Activated naive CD8-positive, alpha-beta T cell treated with anti-CD3 and anti-CD28 coated beads for 36 hours (primary cell): ENCODE data around the gene ATG101. TPM values are rescaled to one million over a fixed set of nuclear protein-coding genes. Genes with fewer than 3 reads are reported as not detected.

ENCODE experiments used
- DNase-seq: peaks from one replicate; pipeline ENCODE4 v3.0.0; 2021
- H3K27ac Mint-ChIP-seq: one replicate; pipeline ENCODE4 v1.8.0; 2022; ENCODE audit warnings: mild to moderate bottlenecking, moderate library complexity, mixed read lengths
- H3K27me3 Mint-ChIP-seq: one replicate; pipeline ENCODE4 v1.8.0; 2022; ENCODE audit warnings: mild to moderate bottlenecking, mixed read lengths
- H3K36me3 Mint-ChIP-seq: one replicate; pipeline ENCODE4 v1.8.0; 2021; ENCODE audit warnings: mild to moderate bottlenecking, mixed read lengths
- H3K4me1 Mint-ChIP-seq: one replicate; pipeline ENCODE4 v1.8.0; 2021; ENCODE audit warnings: mixed read lengths
- H3K4me3 Mint-ChIP-seq: one replicate; pipeline ENCODE4 v1.8.0; 2022; ENCODE audit warnings: mild to moderate bottlenecking, moderate library complexity, mixed read lengths
- H3K9me3 Mint-ChIP-seq: one replicate; pipeline ENCODE4 v1.8.0; 2022; ENCODE audit warnings: mixed read lengths
- total RNA-seq, 2 experiments: library from RNA; stranded (reverse); gene quantifications; one replicate each; pipeline ENCODE4 v1.2.3, GENCODE V29; 2021

Gene ATG101
- total RNA-seq, 2 experiments from 2014 or later = 39.8 to 41.2 TPM

DNA sequence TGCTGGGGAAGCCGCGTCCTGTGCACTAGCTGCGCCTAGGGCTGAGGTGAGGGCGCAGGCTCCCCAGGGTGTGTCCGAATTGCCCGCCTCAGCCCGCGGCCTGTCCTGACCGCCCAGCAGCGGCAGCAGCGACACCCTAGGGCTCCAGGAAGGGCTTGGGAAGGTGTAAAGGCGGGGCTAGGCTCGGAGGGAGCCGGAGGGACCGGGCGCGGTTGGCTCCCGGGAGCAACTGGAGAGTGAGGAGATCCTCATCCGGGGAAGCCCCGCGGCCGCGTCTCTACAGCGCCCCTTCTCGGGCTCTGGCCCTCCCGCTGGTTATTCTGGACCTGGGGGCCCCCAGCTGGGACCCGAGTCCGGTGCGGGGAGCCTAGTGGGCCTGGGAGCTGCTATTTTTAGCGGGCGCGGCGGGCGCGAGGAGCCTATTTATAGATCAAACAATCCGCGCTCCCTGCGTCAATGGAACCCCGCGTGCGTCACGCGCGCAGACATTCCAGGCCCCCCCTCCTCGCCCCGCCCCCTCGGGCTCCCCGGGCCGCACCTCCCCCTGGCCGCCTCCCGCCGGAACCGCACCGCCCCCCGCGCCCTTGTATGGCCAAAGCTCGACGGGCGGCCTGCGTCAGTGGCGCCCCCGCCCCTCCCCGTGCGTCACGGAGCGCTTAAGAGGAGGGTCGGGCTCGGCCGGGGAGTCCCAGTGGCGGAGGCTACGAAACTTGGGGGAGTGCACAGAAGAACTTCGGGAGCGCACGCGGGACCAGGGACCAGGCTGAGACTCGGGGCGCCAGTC, 18.8 kb upstream of the ATG101 start, which contains the start of gene NR4A1:
Gene NR4A1, plus strand, starts transcription at position 685 of the 784 bp plus-strand sequence. CDS start 2,887 bp downstream, outside the sequence.
- peaks cover 28% of the 10 kb centered on the region for H3K4me1 Mint-ChIP-seq
- H3K27ac Mint-ChIP-seq = peak within 1 kb of the TSS; percentile 95
- H3K36me3 Mint-ChIP-seq = peaks cover 30% of the 10 kb centered on the region
- peak; percentile 99 for DNase-seq
- H3K27me3 Mint-ChIP-seq = no peaks in the 10 kb centered on the region
- no peaks in the 10 kb centered on the region for H3K9me3 Mint-ChIP-seq
- peak within 1 kb of the TSS; percentile 96 for H3K4me3 Mint-ChIP-seq

DNA sequence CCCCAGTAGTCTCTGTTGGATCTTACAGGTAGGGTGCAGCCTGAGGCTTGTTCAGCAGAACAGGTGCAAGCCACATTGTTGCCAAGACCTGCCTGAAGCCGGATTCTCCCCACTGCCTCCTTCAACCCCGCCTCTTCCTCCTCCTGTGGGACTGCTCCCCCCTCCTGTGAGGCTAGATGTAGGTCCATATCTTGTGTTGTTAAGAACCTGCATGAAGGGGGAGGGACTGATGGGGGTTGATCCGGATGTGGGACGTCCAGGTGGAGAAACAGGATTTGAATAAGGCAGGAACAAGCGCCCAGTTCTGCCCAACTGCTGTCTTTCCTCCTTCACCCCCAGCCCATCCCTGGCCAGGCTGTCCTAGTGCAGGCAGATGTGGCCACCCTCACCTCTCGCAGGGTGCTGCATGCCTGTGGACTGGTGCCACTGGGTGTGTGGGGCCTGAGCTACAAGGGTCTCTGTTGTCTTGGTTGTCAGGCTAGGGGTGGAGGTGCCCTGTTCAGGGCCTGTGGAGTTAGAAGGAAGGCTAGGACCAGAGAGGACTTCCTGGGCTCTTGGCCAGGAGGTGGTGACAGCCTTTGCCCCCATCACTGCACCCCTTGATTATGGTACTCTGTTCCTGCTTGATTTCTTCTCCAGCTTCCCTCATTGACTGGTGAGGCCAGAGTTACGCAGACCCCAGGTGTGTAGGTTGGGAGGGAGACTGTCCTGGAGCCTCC, 17.2 kb upstream of the ATG101 start:
- H3K36me3 Mint-ChIP-seq = peaks cover 36% of the 10 kb centered on the region
- peak overlapping the region; percentile 95 for H3K27ac Mint-ChIP-seq
- peak overlapping the region; percentile 96 for H3K4me3 Mint-ChIP-seq
- H3K27me3 Mint-ChIP-seq = no peaks in the 10 kb centered on the region
- no peaks in the 10 kb centered on the region for H3K9me3 Mint-ChIP-seq
- peaks cover 28% of the 10 kb centered on the region for H3K4me1 Mint-ChIP-seq
- DNase-seq = no peak

DNA sequence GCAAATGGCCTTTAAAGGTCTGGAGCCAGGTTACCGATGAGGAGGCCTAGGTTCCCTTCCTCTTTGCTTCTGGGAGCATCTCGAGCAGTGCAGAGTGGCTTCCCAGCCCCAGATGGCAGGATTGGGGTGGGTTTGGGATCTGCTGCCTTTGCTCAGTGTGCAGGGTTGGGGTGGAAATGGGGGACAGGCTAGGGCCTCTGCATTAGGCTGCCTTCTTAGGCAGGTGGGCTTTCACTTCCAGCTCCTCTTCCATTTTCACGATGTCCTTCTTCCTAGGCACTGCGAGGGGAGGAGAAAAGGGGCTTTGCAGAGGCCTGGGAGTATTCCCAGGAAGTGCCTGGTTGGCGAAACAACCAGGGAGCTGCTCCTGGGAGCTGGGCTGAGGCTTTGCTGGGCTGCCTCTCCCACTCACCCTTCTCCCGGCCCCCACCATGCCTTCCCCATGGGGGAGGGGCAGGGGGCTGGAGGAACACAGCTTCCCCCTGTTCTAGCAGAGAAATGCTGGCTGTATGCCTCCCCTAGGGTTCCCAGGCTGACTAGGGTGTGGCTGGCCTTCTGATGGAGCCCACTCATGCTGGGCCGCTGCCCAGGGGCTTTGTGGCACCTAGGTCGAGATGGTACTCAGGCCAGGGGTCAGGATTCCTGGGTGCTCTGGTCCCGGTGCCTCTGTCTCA, 16.1 kb upstream of the ATG101 start:
- H3K4me3 Mint-ChIP-seq = peak overlapping the region; percentile 96
- peaks cover 34% of the 10 kb centered on the region for H3K36me3 Mint-ChIP-seq
- H3K9me3 Mint-ChIP-seq = no peaks in the 10 kb centered on the region
- H3K27me3 Mint-ChIP-seq = no peaks in the 10 kb centered on the region
- peaks cover 26% of the 10 kb centered on the region for H3K4me1 Mint-ChIP-seq
- DNase-seq = no peak
- H3K27ac Mint-ChIP-seq = no peak overlapping the region

DNA sequence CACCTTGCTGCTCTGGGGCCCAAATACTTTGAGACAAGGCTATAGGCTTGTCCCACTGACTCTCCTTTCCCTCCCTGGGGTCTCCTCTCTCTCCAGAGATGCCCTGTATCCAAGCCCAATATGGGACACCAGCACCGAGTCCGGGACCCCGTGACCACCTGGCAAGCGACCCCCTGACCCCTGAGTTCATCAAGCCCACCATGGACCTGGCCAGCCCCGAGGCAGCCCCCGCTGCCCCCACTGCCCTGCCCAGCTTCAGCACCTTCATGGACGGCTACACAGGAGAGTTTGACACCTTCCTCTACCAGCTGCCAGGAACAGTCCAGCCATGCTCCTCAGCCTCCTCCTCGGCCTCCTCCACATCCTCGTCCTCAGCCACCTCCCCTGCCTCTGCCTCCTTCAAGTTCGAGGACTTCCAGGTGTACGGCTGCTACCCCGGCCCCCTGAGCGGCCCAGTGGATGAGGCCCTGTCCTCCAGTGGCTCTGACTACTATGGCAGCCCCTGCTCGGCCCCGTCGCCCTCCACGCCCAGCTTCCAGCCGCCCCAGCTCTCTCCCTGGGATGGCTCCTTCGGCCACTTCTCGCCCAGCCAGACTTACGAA, 15.4 kb upstream of the ATG101 start:
- Mint-ChIP-seq H3K27me3 (no peaks in the 10 kb centered on the region), H3K4me1 (peaks cover 24% of the 10 kb centered on the region), H3K4me3 (peak overlapping the region; percentile 47), H3K9me3 (no peaks in the 10 kb centered on the region), H3K36me3 (peaks cover 34% of the 10 kb centered on the region), H3K27ac (no peak overlapping the region)
- no peak for DNase-seq

DNA sequence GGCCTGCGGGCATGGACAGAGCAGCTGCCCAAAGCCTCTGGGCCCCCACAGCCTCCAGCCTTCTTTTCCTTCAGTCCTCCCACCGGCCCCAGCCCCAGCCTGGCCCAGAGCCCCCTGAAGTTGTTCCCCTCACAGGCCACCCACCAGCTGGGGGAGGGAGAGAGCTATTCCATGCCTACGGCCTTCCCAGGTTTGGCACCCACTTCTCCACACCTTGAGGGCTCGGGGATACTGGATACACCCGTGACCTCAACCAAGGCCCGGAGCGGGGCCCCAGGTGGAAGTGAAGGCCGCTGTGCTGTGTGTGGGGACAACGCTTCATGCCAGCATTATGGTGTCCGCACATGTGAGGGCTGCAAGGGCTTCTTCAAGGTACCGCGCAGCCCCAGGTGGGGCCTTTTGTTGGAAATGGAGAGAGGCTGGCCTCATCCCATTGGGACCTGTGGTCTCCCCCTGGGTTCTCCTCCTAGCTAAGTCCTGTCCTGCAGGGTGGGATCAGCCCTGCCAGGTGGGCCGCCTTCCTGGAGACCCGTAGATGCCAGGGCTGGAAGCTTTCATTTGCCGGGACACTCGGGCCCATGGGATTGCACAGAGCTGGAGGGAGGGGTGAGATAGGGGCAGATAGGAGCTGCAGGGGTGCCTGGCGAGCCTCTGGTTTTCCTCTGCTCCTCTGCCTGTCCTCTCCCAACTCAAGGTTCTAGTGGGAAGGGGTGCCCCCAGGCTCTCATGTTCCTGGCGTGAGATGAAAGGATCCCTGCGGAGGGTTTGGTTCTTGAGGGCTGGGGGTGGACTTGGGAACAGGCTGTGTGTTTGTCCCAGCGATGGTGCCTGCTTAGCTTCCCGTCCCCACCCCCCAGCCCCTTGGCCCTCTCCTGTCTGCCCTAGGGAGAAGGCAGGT, 14.7 kb upstream of the ATG101 start:
- Mint-ChIP-seq H3K4me3 (no peak overlapping the region), H3K9me3 (no peaks in the 10 kb centered on the region), H3K27me3 (no peaks in the 10 kb centered on the region), H3K36me3 (peaks cover 37% of the 10 kb centered on the region), H3K27ac (no peak overlapping the region), H3K4me1 (peaks cover 16% of the 10 kb centered on the region)
- no peak for DNase-seq

DNA sequence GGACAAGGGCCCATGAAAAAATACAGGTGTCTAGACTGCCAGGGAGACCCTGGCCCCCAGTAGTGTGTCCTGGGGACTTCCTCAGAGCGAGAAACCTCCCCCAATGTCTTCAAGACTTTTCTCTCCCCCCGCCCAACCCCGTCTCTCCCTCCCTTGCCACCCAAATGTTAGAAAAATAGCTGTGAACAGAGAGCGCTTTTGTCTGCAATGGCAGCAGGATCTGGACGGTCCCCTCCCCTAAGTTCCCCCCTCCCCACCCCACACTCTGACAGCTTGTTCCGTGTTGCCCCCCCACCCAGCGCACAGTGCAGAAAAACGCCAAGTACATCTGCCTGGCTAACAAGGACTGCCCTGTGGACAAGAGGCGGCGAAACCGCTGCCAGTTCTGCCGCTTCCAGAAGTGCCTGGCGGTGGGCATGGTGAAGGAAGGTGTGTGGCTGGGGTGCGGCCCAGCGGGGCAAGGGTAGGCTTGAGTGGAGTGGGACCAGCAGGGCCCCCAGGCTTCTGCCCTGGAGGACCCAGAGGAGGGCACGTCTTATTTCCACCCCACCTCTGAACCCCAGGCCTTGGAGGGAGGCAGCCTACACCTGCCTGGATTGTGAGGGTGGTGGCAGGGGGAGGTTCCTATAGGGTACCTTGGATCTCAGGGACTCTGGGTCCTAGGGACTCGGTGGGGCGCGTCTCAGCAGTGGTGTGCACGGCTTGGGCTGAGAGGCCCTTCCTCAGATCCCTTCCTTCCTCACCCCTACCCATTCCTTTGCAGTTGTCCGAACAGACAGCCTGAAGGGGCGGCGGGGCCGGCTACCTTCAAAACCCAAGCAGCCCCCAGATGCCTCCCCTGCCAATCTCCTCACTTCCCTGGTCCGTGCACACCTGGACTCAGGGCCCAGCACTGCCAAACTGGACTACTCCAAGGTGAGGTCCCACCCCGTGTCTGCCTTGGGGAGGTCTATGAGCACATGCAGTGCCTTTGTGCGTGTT, 13.8 kb upstream of the ATG101 start:
- Mint-ChIP-seq H3K27me3 (no peaks in the 10 kb centered on the region), H3K9me3 (no peaks in the 10 kb centered on the region), H3K4me1 (peaks cover 12% of the 10 kb centered on the region), H3K27ac (no peak overlapping the region), H3K4me3 (no peak overlapping the region), H3K36me3 (peaks cover 37% of the 10 kb centered on the region)
- DNase-seq = no peak

DNA sequence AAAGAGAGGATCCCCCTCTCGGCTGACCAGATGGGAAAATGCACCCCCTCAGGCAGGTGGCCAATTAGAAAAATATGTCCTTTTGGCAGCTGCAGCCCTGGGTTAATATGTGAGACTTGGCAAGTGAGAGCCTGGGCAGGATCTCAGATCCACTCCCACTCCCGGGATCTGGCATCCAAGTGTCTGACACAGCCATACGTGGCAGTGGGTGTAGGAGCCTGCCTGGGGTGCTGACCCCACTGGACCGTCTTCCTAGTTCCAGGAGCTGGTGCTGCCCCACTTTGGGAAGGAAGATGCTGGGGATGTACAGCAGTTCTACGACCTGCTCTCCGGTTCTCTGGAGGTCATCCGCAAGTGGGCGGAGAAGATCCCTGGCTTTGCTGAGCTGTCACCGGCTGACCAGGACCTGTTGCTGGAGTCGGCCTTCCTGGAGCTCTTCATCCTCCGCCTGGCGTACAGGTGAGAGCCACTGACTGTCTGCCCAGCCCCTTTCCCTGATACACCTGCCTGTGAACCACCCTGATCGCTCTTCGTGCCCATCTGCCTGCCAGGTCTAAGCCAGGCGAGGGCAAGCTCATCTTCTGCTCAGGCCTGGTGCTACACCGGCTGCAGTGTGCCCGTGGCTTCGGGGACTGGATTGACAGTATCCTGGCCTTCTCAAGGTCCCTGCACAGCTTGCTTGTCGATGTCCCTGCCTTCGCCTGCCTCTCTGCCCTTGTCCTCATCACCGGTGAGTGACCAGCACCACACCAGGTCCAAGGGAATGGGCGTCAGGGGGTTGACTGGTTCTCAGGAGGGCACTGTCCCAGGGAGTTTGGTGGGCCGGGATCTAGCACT, 12.8 kb upstream of the ATG101 start:
- Mint-ChIP-seq H3K27ac (no peak overlapping the region), H3K4me3 (no peak overlapping the region), H3K9me3 (no peaks in the 10 kb centered on the region), H3K36me3 (peaks cover 29% of the 10 kb centered on the region), H3K4me1 (peaks cover 12% of the 10 kb centered on the region), H3K27me3 (no peaks in the 10 kb centered on the region)
- DNase-seq = no peak

DNA sequence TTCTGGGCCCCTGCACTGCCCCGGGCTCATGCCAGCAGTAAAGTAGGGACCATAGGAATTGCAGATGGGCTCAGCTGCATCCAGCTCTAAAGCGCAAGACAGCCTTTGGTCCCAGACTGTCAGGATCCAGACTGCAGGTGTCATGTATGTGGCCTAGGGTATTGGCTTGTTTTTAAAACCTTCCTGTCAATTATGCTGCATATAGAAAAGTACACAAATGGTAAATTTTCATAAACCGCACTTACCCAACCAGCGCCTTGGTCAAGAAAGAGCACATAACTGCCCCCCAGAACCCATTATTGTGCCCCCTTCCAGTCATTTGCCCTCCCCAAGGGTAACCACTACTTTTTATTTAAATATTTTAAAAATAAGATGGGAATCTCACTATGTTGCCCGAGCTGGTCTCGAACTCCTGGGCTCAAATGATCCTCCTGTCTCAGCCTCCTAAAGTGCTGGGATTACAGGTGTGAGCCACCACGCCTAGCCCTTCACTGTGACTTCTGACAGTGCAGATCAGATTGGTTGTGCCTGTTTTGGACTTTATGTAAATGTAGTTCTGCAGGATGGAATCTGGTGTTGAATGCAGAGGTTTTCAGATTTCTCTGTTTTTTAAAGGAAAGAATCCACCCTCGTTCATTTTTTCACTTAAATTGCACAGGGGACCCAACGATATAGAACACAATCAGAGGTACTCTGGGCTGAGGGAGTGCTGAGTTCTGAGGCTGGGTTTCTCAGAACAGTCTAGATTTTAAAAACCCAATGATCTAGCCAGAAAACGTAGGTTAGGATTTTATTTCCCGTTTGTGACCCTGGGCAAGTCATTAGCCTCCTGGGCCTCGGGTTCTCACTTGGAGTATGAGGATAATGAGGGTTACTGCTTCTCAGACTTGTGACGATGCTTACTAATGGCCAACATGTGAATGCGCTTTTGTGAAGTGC, 11.9 kb upstream of the ATG101 start:
- Mint-ChIP-seq H3K9me3 (no peaks in the 10 kb centered on the region), H3K27ac (no peak overlapping the region), H3K27me3 (no peaks in the 10 kb centered on the region), H3K36me3 (peaks cover 20% of the 10 kb centered on the region), H3K4me3 (no peak overlapping the region), H3K4me1 (peaks cover 9% of the 10 kb centered on the region)
- no peak for DNase-seq

DNA sequence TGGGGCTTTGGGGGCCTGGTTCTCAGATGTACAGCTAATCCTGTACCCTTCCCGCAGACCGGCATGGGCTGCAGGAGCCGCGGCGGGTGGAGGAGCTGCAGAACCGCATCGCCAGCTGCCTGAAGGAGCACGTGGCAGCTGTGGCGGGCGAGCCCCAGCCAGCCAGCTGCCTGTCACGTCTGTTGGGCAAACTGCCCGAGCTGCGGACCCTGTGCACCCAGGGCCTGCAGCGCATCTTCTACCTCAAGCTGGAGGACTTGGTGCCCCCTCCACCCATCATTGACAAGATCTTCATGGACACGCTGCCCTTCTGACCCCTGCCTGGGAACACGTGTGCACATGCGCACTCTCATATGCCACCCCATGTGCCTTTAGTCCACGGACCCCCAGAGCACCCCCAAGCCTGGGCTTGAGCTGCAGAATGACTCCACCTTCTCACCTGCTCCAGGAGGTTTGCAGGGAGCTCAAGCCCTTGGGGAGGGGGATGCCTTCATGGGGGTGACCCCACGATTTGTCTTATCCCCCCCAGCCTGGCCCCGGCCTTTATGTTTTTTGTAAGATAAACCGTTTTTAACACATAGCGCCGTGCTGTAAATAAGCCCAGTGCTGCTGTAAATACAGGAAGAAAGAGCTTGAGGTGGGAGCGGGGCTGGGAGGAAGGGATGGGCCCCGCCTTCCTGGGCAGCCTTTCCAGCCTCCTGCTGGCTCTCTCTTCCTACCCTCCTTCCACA, 11.0 kb upstream of the ATG101 start:
- peaks cover 6% of the 10 kb centered on the region for H3K4me1 Mint-ChIP-seq
- H3K4me3 Mint-ChIP-seq = no peak overlapping the region
- no peak overlapping the region for H3K27ac Mint-ChIP-seq
- H3K36me3 Mint-ChIP-seq = peaks cover 14% of the 10 kb centered on the region
- H3K9me3 Mint-ChIP-seq = no peaks in the 10 kb centered on the region
- no peaks in the 10 kb centered on the region for H3K27me3 Mint-ChIP-seq
- no peak for DNase-seq

DNA sequence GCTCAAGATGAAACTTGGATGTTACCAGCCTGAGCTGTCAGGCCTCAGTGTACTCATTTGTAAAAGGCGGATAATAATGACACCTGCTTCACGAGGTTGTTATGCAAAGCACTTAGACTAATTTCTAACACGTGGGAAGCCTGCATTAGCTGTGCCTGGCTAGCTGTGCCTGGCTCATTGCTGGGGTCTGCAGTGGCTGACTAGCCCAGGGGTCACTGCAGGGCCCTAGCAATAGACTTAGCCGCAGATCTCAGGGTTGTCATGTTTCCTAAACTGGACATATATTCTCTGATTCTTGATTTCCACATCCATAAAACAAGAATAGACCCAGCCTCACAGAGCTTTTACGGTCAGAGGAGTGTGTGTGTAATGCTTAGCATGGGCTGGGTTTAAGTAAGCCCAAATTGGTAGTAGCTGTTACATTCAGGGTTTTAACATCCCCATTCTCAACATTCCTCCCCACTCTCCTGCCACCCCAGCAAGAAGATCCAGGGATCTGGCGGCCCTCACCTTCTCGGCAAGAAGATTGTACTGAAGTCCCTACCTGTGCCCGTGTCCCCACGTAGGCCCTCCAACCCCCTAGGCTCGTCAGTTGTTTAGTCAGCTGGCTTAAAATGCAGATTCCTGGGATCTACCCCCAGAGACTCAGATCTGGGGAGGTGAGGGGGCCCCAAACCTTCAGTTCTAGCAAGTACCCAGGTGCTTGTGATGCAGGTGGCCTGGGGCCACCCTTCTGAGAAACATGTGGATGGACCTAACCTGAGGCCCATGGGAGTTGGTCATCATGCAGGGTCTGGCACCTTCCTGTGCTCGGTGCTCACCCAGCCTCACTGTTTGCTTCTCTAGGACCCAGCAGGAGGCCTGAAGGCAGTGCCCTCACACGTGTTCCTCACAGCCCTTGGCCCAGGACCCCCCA, 9.9 kb upstream of the ATG101 start:
- DNase-seq = no peak
- peaks cover 3% of the 10 kb centered on the region for H3K4me1 Mint-ChIP-seq
- peak overlapping the region; percentile 20 for H3K27ac Mint-ChIP-seq
- peaks cover 12% of the 10 kb centered on the region for H3K36me3 Mint-ChIP-seq
- no peaks in the 10 kb centered on the region for H3K9me3 Mint-ChIP-seq
- H3K4me3 Mint-ChIP-seq = no peak overlapping the region
- H3K27me3 Mint-ChIP-seq = no peaks in the 10 kb centered on the region
